H1 (cell line): ENCODE results near the gene LARP1. TPM values are rescaled to one million over a fixed set of nuclear protein-coding genes. Genes with fewer than 3 reads are reported as not detected.

Experiments used
- CTCF ChIA-PET: fragments of 300-600 bp; sonication (Branson Sonifier 250); formaldehyde crosslinking; loops from one replicate; lab custom pipeline; 2021; ENCODE audit not compliant: partially characterized antibody; lab: Charles Lee
- POLR2A ChIA-PET: fragments of 300-600 bp; sonication (Branson Sonifier 250); formaldehyde crosslinking; loops from one replicate; lab custom pipeline; 2021; ENCODE audit warnings: inconsistent platforms; ENCODE audit not compliant: partially characterized antibody; lab: Charles Lee
- DNase-seq, 2 experiments: peaks; one replicate each; pipeline versions ENCODE4 v3.0.0 to v3.0.0-alpha.2; 2010 to 2022; ENCODE audit warnings: low spot score in 2 of 2, low read depth in 1 of 2, mixed read lengths in 1 of 2
- FAIRE-seq: peaks from 2 replicates; lab custom pipeline; 2011; peaks lifted over from hg19 to GRCh38; lab: Jason Lieb, UNC
- H2AFZ ChIP-seq: 2 replicates; pipeline ENCODE4 v1.8.1; 2012; ENCODE audit warnings: low read length, inconsistent platforms
- H2AK5ac ChIP-seq: 2 replicates; pipeline ENCODE4 v1.6.1; 2013; ENCODE audit warnings: low read depth, low read length
- H2BK120ac ChIP-seq: replicated peaks from 2 replicates; pipeline ENCODE3; 2013; ENCODE audit warnings: low read depth, low read length, inconsistent platforms
- H2BK12ac ChIP-seq: 2 replicates; pipeline ENCODE4 v1.6.1; 2013; ENCODE audit warnings: low read depth, low read length
- H2BK15ac ChIP-seq: 2 replicates; pipeline ENCODE4 v1.6.1; 2013; ENCODE audit warnings: low read length
- H2BK20ac ChIP-seq: 2 replicates; pipeline ENCODE4 v1.6.1; 2013; ENCODE audit warnings: low read length
- H2BK5ac ChIP-seq: 2 replicates; pipeline ENCODE4 v1.6.1; 2013; ENCODE audit warnings: low read depth, low read length
- H3K14ac ChIP-seq: 2 replicates; pipeline ENCODE4 v1.6.1; 2013; ENCODE audit warnings: inconsistent platforms; ENCODE audit not compliant: insufficient read length
- H3K18ac ChIP-seq: 2 replicates; pipeline ENCODE4 v1.6.1; 2013; ENCODE audit warnings: low read length; ENCODE audit errors: extremely low read depth
- H3K23ac ChIP-seq: 2 replicates; pipeline ENCODE4 v1.6.1; 2013; ENCODE audit warnings: inconsistent platforms; ENCODE audit not compliant: insufficient read length
- H3K23me2 ChIP-seq: 2 replicates; pipeline ENCODE4 v1.6.1; 2013; ENCODE audit warnings: low read depth, low read length
- H3K27ac ChIP-seq: 2 replicates; pipeline ENCODE4 v1.6.1; 2011; ENCODE audit warnings: low read depth, low read length, inconsistent platforms
- H3K27me3 ChIP-seq, 4 experiments: replicated peaks in 1 of 4; 1 replicate in 1 of 4; 2 replicates in 3 of 4; pipeline versions ENCODE4 v1.6.1 to v1.8.1; 2011 to 2013; ENCODE audit warnings: low read length in 3 of 4, mild to moderate bottlenecking in 3 of 4, inconsistent platforms in 2 of 4, mixed read lengths in 2 of 4, moderate library complexity in 1 of 4; ENCODE audit not compliant: control insufficient read depth in 3 of 4, insufficient read depth in 3 of 4; ENCODE audit errors: extremely low read depth in 1 of 4
- H3K36me3 ChIP-seq, 4 experiments: 2 replicates each; pipeline versions ENCODE4 v1.6.1 to v1.8.1; 2011 to 2013; ENCODE audit warnings: mild to moderate bottlenecking in 4 of 4, low read length in 3 of 4, moderate library complexity in 2 of 4, control low read depth in 1 of 4, inconsistent platforms in 1 of 4; ENCODE audit not compliant: insufficient read depth in 4 of 4, control insufficient read depth in 2 of 4
- H3K4ac ChIP-seq: replicated peaks from 2 replicates; pipeline ENCODE3; 2013; ENCODE audit warnings: low read length, low read depth, mixed read lengths, inconsistent platforms; ENCODE audit not compliant: insufficient read length
- H3K4me1 ChIP-seq, 4 experiments: replicated peaks in 1 of 4; 1 replicate in 1 of 4; 2 replicates in 3 of 4; pipeline versions ENCODE4 v1.6.1 to v1.8.1; 2011 to 2013; ENCODE audit warnings: low read length in 3 of 4, inconsistent platforms in 2 of 4, mixed read lengths in 1 of 4; ENCODE audit not compliant: insufficient read depth in 4 of 4, control insufficient read depth in 3 of 4
- H3K4me2 ChIP-seq, 2 experiments: 2 replicates each; pipeline versions ENCODE4 v1.6.1 to v1.8.1; 2011 to 2013; ENCODE audit warnings: low read depth in 2 of 2, low read length in 2 of 2, control low read depth in 1 of 2, inconsistent platforms in 1 of 2, mild to moderate bottlenecking in 1 of 2; ENCODE audit not compliant: insufficient read depth in 1 of 2
- H3K4me3 ChIP-seq, 4 experiments: fragments of 200-600, 300-600 bp in 1 of 4; sonication (generic), shearing (Covaris generic), sonication (Bioruptor Twin) in 1 of 4; 2 replicates each; pipeline versions ENCODE4 v1.5.1 to v1.8.1; 2011 to 2016; ENCODE audit warnings: low read length in 4 of 4, low read depth in 3 of 4, control low read depth in 2 of 4, inconsistent platforms in 2 of 4, mild to moderate bottlenecking in 2 of 4, mixed read lengths in 1 of 4, moderate library complexity in 1 of 4; ENCODE audit not compliant: insufficient read depth in 2 of 4; ENCODE audit errors: extremely low read depth in 1 of 4
- H3K56ac ChIP-seq: replicated peaks from 2 replicates; pipeline ENCODE3; 2013; ENCODE audit warnings: low read depth, mild to moderate bottlenecking, mixed read lengths, low read length, inconsistent platforms; ENCODE audit not compliant: insufficient read length
- H3K79me1 ChIP-seq: 2 replicates; pipeline ENCODE4 v1.6.1; 2013; ENCODE audit warnings: low read depth, low read length, control low read depth
- H3K79me2 ChIP-seq, 2 experiments: 2 replicates each; pipeline versions ENCODE4 v1.6.1 to v1.8.1; 2012 to 2013; ENCODE audit warnings: low read length in 2 of 2, mild to moderate bottlenecking in 2 of 2, inconsistent platforms in 1 of 2; ENCODE audit not compliant: insufficient read depth in 2 of 2, control insufficient read depth in 1 of 2
- H3K9ac ChIP-seq, 4 experiments: replicated peaks in 1 of 4; 1 replicate in 1 of 4; 2 replicates in 3 of 4; pipeline versions ENCODE4 v1.6.1 to v1.8.1; 2011 to 2013; ENCODE audit warnings: low read depth in 3 of 4, low read length in 3 of 4, control low read depth in 2 of 4, mild to moderate bottlenecking in 2 of 4, moderate library complexity in 2 of 4, inconsistent platforms in 1 of 4; ENCODE audit errors: extremely low read depth in 1 of 4
- H3K9me3 ChIP-seq, 2 experiments: 2 replicates each; pipeline versions ENCODE4 v1.6.1 to v1.8.1; 2012 to 2013; ENCODE audit warnings: mild to moderate bottlenecking in 2 of 2, moderate library complexity in 2 of 2, control low read depth in 1 of 2, inconsistent platforms in 1 of 2, low read depth in 1 of 2, low read length in 1 of 2, mixed read lengths in 1 of 2; ENCODE audit not compliant: insufficient read depth in 2 of 2
- H4K20me1 ChIP-seq, 2 experiments: replicated peaks in 1 of 2; 2 replicates each; pipeline versions ENCODE3 to v1.8.1; 2011 to 2013; ENCODE audit warnings: inconsistent platforms in 2 of 2, low read length in 2 of 2, mild to moderate bottlenecking in 1 of 2; ENCODE audit not compliant: insufficient read depth in 2 of 2, control insufficient read depth in 1 of 2
- H4K5ac ChIP-seq: 2 replicates; pipeline ENCODE4 v1.6.1; 2013; ENCODE audit warnings: low read length, low read depth, mixed read lengths, inconsistent platforms; ENCODE audit not compliant: insufficient read length
- H4K8ac ChIP-seq: 2 replicates; pipeline ENCODE4 v1.8.0; 2013; ENCODE audit warnings: mild to moderate bottlenecking, moderate library complexity, low read length, inconsistent platforms; ENCODE audit not compliant: insufficient read depth; ENCODE audit errors: extremely low read depth
- H4K91ac ChIP-seq: replicated peaks from 2 replicates; pipeline ENCODE3; 2013; ENCODE audit warnings: low read length, mixed read lengths, inconsistent platforms; ENCODE audit not compliant: insufficient read length
- JUN ChIP-seq: IDR thresholded peaks from 2 replicates; pipeline ENCODE4 v1.6.1; 2011; ENCODE audit warnings: low read depth, mild to moderate bottlenecking, improper control_type of control experiment, low read length
- KDM4A ChIP-seq: IDR thresholded peaks from one replicate; pipeline ENCODE4 v1.7.1; 2012; ENCODE audit warnings: low read depth, mild to moderate bottlenecking, moderate library complexity, low read length, inconsistent platforms; ENCODE audit not compliant: severe bottlenecking
- NANOG ChIP-seq: IDR thresholded peaks from 2 replicates; pipeline ENCODE4 v1.6.1; 2011; ENCODE audit warnings: low read length, low read depth, mild to moderate bottlenecking, inconsistent platforms; ENCODE audit not compliant: insufficient read depth, poor library complexity, severe bottlenecking
- POLR2A ChIP-seq, 2 experiments: IDR thresholded peaks; 1 replicate in 1 of 2; 2 replicates in 1 of 2; pipeline ENCODE4 v1.6.1; 2011; ENCODE audit warnings: low read depth in 2 of 2, low read length in 2 of 2, mild to moderate bottlenecking in 2 of 2; ENCODE audit errors: control extremely low read depth in 1 of 2
- RBBP5 ChIP-seq: IDR thresholded peaks from 2 replicates; pipeline ENCODE4 v1.7.1; 2012; ENCODE audit warnings: low read depth, mild to moderate bottlenecking, inconsistent platforms, low read length, moderate library complexity, borderline replicate concordance
- SIRT6 ChIP-seq: IDR thresholded peaks from one replicate; pipeline ENCODE4 v1.7.1; 2012; ENCODE audit warnings: low read length, inconsistent platforms
- TAF7 ChIP-seq: optimal IDR thresholded peaks from 2 replicates; pipeline ENCODE3; 2011; ENCODE audit warnings: low read depth, mild to moderate bottlenecking, inconsistent platforms, low read length, moderate library complexity, borderline replicate concordance
- TBP ChIP-seq: IDR thresholded peaks from 2 replicates; pipeline ENCODE4 v1.6.1; 2011; ENCODE audit warnings: low read depth, low read length, improper control_type of control experiment
- TCF12 ChIP-seq: IDR thresholded peaks from 2 replicates; pipeline ENCODE4 v1.6.1; 2011; ENCODE audit warnings: low read depth, mild to moderate bottlenecking, low read length
- YY1 ChIP-seq: IDR thresholded peaks from 2 replicates; pipeline ENCODE4 v1.6.1; 2011; ENCODE audit warnings: low read depth, mild to moderate bottlenecking, low read length
- WGBS, 2 experiments: shearing (Covaris generic) in 1 of 2; methylation state at CpG; one replicate each; pipeline versions ENCODE4 v1.1.6 to v1.1.7; 2013 to 2015; ENCODE audit warnings: low lambda C conversion rate in 2 of 2, mixed read lengths in 2 of 2, inconsistent platforms in 1 of 2, low coverage in 1 of 2, missing lambda C conversion rate in 1 of 2; ENCODE audit not compliant: insufficient replicate concordance in 2 of 2, insufficient coverage in 1 of 2, insufficient read length in 1 of 2; ENCODE audit errors: extremely low coverage in 1 of 2, missing lambda C conversion rate in 1 of 2; 5-methylcytosine and 5-hydroxymethylcytosine counted together
- polyA plus RNA-seq, 7 experiments: library from polyadenylated mRNA; depleted of rRNA in 3 of 7; stranded (reverse) in 5 of 7; unstranded in 2 of 7; fragments of >200 nt in 5 of 7; fragments of 200-250 nt in 2 of 7; gene quantifications; 1 replicate in 5 of 7; 2 replicates in 1 of 7; 4 replicates in 1 of 7; pipeline versions ENCODE4 v1.2.1 to v1.2.3, GENCODE V29; 2011 to 2013; ENCODE audit warnings: missing spikeins in 2 of 7, mixed read lengths in 2 of 7
- total RNA-seq: library from RNA; stranded (reverse); fragmentation: NEBNext Ultra II Directional; extraction: Animal tissue kit (Norgen Biotek cat#: 25700); gene quantifications from 2 replicates; pipeline ENCODE4 v1.2.1, GENCODE V29; 2021
- TF ChIP-seq, protein P1 (sequence below): IDR thresholded peaks from 2 replicates; pipeline ENCODE4 v1.6.1; 2012; ENCODE audit warnings: low read length, inconsistent platforms

LARP1 gene
- total and polyA plus RNA-seq, 2 of the 8 experiments (the other 6 are each of a cell fraction or from before 2014, with no cell fraction given): 106 to 422 TPM

DNA sequence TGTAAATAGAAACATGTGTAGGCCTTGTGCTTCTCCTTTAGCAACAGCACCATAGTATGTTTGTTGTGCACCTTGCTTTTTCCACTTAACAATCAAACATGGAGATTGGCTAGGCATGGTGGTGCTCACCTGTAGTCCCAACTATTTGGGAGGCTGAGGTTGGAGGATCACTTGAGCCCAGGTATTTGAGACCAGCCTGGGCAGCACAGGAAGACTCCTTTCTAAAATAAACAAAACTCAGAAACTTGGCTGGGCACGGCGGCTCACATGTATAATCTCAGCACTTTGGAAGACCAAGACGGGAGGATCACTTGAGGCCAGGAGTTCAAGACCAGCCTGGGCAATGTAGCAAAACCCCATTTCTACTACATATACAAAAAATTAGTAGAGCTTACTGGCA lies 96.2 kb downstream of the LARP1 start:
- peak overlapping the region; percentile 71; the same call in 1 of the 2 replicates for H2BK12ac ChIP-seq
- H4K91ac ChIP-seq: peak overlapping the region; percentile 83
- no peaks in the 10 kb centered on the region for H4K20me1 ChIP-seq
- H3K4me1 ChIP-seq: peaks cover 0 to 7% (median 4%) of the 10 kb centered on the region in 4 experiments; a peak in 5 of 7 replicates
- no peak overlapping the region for H2AK5ac ChIP-seq
- H3K4me3 ChIP-seq: peak overlapping the region in 1 of 4 experiments; percentile 58; a peak in 1 of 8 replicates
- no peak overlapping the region for H3K18ac ChIP-seq
- H3K23ac ChIP-seq: no peak overlapping the region
- H2BK15ac ChIP-seq: peak overlapping the region; percentile 61; the same call in 1 of the 2 replicates
- H3K27ac ChIP-seq: no peak overlapping the region; the same call in 1 of the 2 replicates
- H3K79me1 ChIP-seq: no peaks in the 10 kb centered on the region
- H2BK20ac ChIP-seq: no peak overlapping the region
- FAIRE-seq (no peak), DNase-seq (no peak)
- 0 out of 7 replicates have a peak overlapping the region, but pooled peaks of 1 of the 4 experiments have one; percentile 21 for H3K9ac ChIP-seq
- H3K79me2 ChIP-seq: no peaks in the 10 kb centered on the region
- H3K14ac ChIP-seq: no peak overlapping the region
- H4K5ac ChIP-seq: no peak overlapping the region
- no peak overlapping the region for H2AFZ ChIP-seq
- H3K9me3 ChIP-seq: no peaks in the 10 kb centered on the region
- no peaks in the 10 kb centered on the region for H3K27me3 ChIP-seq
- H3K4me2 ChIP-seq: peak overlapping the region in 1 of 2 experiments; percentile 52; a peak in 1 of 4 replicates
- H2BK5ac ChIP-seq: peak overlapping the region; percentile 39; the same call in 1 of the 2 replicates
- TF ChIP-seq NANOG: no peak
- no peak for TF ChIP-seq YY1
- no peak for TF ChIP-seq TCF12
- no peak for TF ChIP-seq KDM4A
- no peak for TF ChIP-seq RBBP5
- TF ChIP-seq, protein P1, sequence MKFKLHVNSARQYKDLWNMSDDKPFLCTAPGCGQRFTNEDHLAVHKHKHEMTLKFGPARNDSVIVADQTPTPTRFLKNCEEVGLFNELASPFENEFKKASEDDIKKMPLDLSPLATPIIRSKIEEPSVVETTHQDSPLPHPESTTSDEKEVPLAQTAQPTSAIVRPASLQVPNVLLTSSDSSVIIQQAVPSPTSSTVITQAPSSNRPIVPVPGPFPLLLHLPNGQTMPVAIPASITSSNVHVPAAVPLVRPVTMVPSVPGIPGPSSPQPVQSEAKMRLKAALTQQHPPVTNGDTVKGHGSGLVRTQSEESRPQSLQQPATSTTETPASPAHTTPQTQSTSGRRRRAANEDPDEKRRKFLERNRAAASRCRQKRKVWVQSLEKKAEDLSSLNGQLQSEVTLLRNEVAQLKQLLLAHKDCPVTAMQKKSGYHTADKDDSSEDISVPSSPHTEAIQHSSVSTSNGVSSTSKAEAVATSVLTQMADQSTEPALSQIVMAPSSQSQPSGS: no peak
- no peak for TF ChIP-seq SIRT6
- no peak for TF ChIP-seq POLR2A (IDR thresholded peaks at IDR 0.05; ENCODE audit: control extremely low read depth in 1 of 2, low read depth in 2 of 2, low read length in 2 of 2)
- TF ChIP-seq TBP: no peak
- TF ChIP-seq TAF7: no peak
- no peak for TF ChIP-seq JUN
- H3K23me2 ChIP-seq: no peaks in the 10 kb centered on the region
- ChIA-PET CTCF (interaction anchor here (1.1 to 1.4 kb wide), 4 partner anchors 18 to 201 kb away, joined by 3 to 4 read pairs (median 4); no protein-coding TSS in a partner anchor), POLR2A (interaction anchor here (0.7 to 1.5 kb wide), 4 partner anchors 9 to 637 kb away, joined by 3 to 5 read pairs (median 4); no protein-coding TSS in a partner anchor)
- H3K56ac ChIP-seq: no peak overlapping the region
- WGBS, 2 experiments: 91% methylated on average over 3 of the region's 3 CpGs; no CpG with 5 or more reads in 1 of the 2 experiments
- no peak overlapping the region for H3K4ac ChIP-seq
- H3K36me3 ChIP-seq: no peaks in the 10 kb centered on the region
- no peak overlapping the region for H2BK120ac ChIP-seq
- H4K8ac ChIP-seq: no peak overlapping the region
